ENCODE data around the gene EPB41L2. TPM values are rescaled to one million over a fixed set of nuclear protein-coding genes. Genes with fewer than 3 reads are reported as not detected.

The EPB41L2 gene
- total RNA-seq, 2 experiments from 2014 or later: 9.5 to 12.3 TPM

DNA sequence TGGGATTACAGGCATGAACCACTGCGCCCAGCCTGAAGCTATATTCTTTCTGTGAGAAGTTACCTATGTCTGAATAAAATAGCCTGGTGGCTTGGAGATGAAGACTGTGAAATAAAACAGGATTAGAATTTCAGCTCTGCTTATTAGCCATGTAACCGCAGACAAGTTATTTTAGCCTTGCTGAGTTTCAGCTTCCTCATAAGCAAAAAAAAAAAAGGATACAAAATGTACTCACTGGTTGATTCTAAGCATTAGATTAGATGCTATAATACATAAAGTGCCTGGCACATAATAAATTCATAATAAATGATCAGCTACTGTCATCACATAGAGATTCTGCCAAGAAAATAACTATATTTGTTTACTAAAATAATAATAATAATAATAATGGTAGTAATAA is 98.8 kb downstream of the EPB41L2 start:
- DNase-seq (no peak), ATAC-seq (ENCODE audit: poor library complexity) (no peak)
- Histone ChIP-seq H3K27me3 (ENCODE audit: control insufficient read depth in 1 of 2, insufficient read depth in 2 of 2, low read length in 2 of 2) (no peaks in the 10 kb centered on the region), H3K4me3 (ENCODE audit: low read length) (no peak overlapping the region), H3K36me3 (ENCODE audit: insufficient read depth, low read length) (no peaks in the 10 kb centered on the region), H3K9me3 (ENCODE audit: control insufficient read depth in 1 of 2, insufficient read depth in 1 of 2, low read length in 2 of 2) (no peaks in the 10 kb centered on the region), H3K4me1 (ENCODE audit: insufficient read depth, low read length) (no peaks in the 10 kb centered on the region), H3K27ac (ENCODE audit: low read depth in 1 of 2, low read length in 2 of 2) (no peak overlapping the region)
- H3K27ac Mint-ChIP-seq: no peak overlapping the region
- no peak overlapping the region for H3K4me3 Mint-ChIP-seq
- intact Hi-C loops (cut with DNase I, micrococcal nuclease): no loop called here
- no peaks in the 10 kb centered on the region for H3K4me1 Mint-ChIP-seq (ENCODE audit: low read depth)
- CTCF ChIA-PET: no interaction called here
- no peaks in the 10 kb centered on the region for H3K9me3 Mint-ChIP-seq
- POLR2A ChIA-PET: no interaction called here
- H3K36me3 Mint-ChIP-seq (ENCODE audit: low read depth): no peaks in the 10 kb centered on the region
- TF ChIP-seq, protein P1, sequence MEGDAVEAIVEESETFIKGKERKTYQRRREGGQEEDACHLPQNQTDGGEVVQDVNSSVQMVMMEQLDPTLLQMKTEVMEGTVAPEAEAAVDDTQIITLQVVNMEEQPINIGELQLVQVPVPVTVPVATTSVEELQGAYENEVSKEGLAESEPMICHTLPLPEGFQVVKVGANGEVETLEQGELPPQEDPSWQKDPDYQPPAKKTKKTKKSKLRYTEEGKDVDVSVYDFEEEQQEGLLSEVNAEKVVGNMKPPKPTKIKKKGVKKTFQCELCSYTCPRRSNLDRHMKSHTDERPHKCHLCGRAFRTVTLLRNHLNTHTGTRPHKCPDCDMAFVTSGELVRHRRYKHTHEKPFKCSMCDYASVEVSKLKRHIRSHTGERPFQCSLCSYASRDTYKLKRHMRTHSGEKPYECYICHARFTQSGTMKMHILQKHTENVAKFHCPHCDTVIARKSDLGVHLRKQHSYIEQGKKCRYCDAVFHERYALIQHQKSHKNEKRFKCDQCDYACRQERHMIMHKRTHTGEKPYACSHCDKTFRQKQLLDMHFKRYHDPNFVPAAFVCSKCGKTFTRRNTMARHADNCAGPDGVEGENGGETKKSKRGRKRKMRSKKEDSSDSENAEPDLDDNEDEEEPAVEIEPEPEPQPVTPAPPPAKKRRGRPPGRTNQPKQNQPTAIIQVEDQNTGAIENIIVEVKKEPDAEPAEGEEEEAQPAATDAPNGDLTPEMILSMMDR (IDR thresholded peaks at IDR 0.05): no peak
- no peaks in the 10 kb centered on the region for H3K27me3 Mint-ChIP-seq

DNA sequence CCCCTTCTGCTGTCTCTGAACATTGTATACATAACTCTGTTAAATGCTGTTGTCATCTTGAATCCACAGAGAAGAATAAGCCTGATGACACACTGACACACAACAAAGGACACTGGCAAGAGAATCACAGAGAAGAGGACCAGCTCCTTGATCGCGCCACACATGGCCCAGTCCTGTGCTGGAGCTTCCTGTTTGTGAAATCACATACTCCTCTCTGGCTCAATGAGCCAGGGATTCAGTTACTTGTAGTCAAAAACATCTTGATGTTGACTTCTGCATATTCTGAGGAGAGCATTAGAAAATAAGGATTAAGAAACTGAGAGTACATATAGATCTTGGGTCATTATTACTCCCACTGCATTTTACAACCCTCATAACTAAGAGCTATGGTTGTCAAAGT is 100.1 kb downstream of the EPB41L2 start:
- DNase-seq (no peak), ATAC-seq (ENCODE audit: poor library complexity) (no peak)
- H3K36me3 Mint-ChIP-seq (ENCODE audit: low read depth): no peaks in the 10 kb centered on the region
- Histone ChIP-seq H3K27me3 (ENCODE audit: control insufficient read depth in 1 of 2, insufficient read depth in 2 of 2, low read length in 2 of 2) (no peaks in the 10 kb centered on the region), H3K4me1 (ENCODE audit: insufficient read depth, low read length) (no peaks in the 10 kb centered on the region), H3K9me3 (ENCODE audit: control insufficient read depth in 1 of 2, insufficient read depth in 1 of 2, low read length in 2 of 2) (no peaks in the 10 kb centered on the region), H3K27ac (ENCODE audit: low read depth in 1 of 2, low read length in 2 of 2) (no peak overlapping the region), H3K36me3 (ENCODE audit: insufficient read depth, low read length) (no peaks in the 10 kb centered on the region), H3K4me3 (ENCODE audit: low read length) (no peak overlapping the region)
- intact Hi-C loops (cut with DNase I, micrococcal nuclease): no loop called here
- H3K4me1 Mint-ChIP-seq (ENCODE audit: low read depth): no peaks in the 10 kb centered on the region
- H3K27ac Mint-ChIP-seq: no peak overlapping the region
- TF ChIP-seq, protein P1 (IDR thresholded peaks at IDR 0.05): no peak
- POLR2A ChIA-PET: no interaction called here
- no peaks in the 10 kb centered on the region for H3K27me3 Mint-ChIP-seq
- H3K4me3 Mint-ChIP-seq: no peak overlapping the region
- no peaks in the 10 kb centered on the region for H3K9me3 Mint-ChIP-seq
- CTCF ChIA-PET: no interaction called here

DNA sequence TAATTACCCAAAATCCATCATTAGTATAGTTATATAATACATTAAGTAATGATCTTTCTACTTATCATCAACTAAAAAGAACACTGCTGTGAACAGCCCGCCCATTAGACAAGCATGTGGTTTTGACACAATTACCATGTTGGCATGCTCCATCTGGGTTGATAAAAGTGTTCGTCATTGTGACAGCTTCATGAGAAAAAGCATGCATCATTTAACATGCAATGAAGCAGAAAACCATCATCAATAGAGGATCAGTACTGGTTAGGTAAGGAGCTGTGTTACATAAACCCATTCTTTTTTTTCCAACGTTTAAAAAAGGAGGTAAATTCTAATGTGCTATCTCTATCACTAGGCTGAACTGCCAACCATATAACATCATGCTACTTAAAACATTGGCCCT is 101.9 kb downstream of the EPB41L2 start:
- Histone ChIP-seq H3K27ac (ENCODE audit: low read depth in 1 of 2, low read length in 2 of 2) (no peak overlapping the region), H3K36me3 (ENCODE audit: insufficient read depth, low read length) (no peaks in the 10 kb centered on the region), H3K27me3 (ENCODE audit: control insufficient read depth in 1 of 2, insufficient read depth in 2 of 2, low read length in 2 of 2) (no peaks in the 10 kb centered on the region), H3K4me1 (ENCODE audit: insufficient read depth, low read length) (no peaks in the 10 kb centered on the region), H3K9me3 (ENCODE audit: control insufficient read depth in 1 of 2, insufficient read depth in 1 of 2, low read length in 2 of 2) (no peaks in the 10 kb centered on the region), H3K4me3 (ENCODE audit: low read length) (no peak overlapping the region)
- Mint-ChIP-seq H3K27me3 (no peaks in the 10 kb centered on the region), H3K9me3 (no peaks in the 10 kb centered on the region), H3K36me3 (ENCODE audit: low read depth) (peaks cover 3% of the 10 kb centered on the region), H3K4me1 (ENCODE audit: low read depth) (no peaks in the 10 kb centered on the region), H3K4me3 (no peak overlapping the region), H3K27ac (no peak overlapping the region)
- ChIA-PET POLR2A (no interaction called here), CTCF (interaction anchor here (1.7 kb wide), 1 partner anchor 17 kb away, joined by 3 read pairs; no protein-coding TSS in a partner anchor)
- TF ChIP-seq, protein P1 (IDR thresholded peaks at IDR 0.05): no peak
- DNase-seq (no peak), ATAC-seq (ENCODE audit: poor library complexity) (no peak)
- intact Hi-C loops (cut with DNase I, micrococcal nuclease): no loop called here

Data from CD4-positive, alpha-beta T cell (primary cell).